Measurements from ENCODE around the gene PGAM5. TPM values are rescaled to one million over a fixed set of nuclear protein-coding genes. Genes with fewer than 3 reads are reported as not detected.

The PGAM5 gene
- total RNA-seq, 1 experiment from 2014 or later = 43.8 TPM

- DNase-seq (ENCODE audit: low read depth) = no peak
Measured at GRCh38 chr12:132720606-132721345, 10.1 kb downstream of the PGAM5 start.

- DNase-seq (ENCODE audit: low read depth) = no peak
Measured at GRCh38 chr12:132723015-132723763, 12.5 kb downstream of the PGAM5 start.

GRCh38 chr12:132723764-132724140, 13.1 kb downstream of the PGAM5 start:
- no peak for DNase-seq (ENCODE audit: low read depth)

- no peak for DNase-seq (ENCODE audit: low read depth)
Measured at GRCh38 chr12:132724506-132725241, 14.0 kb downstream of the PGAM5 start.

GRCh38 chr12:132726386-132726785, 15.7 kb downstream of the PGAM5 start:
- DNase-seq (ENCODE audit: low read depth) = no peak

GRCh38 chr12:132727091-132727794, 16.6 kb downstream of the PGAM5 start:
- no peak for DNase-seq (ENCODE audit: low read depth)

- no peak for DNase-seq (ENCODE audit: low read depth)
Measured at GRCh38 chr12:132728502-132728901, 17.9 kb downstream of the PGAM5 start.

GRCh38 chr12:132729541-132730320, 19.1 kb downstream of the PGAM5 start:
- DNase-seq (ENCODE audit: low read depth) = peak; percentile 39

- DNase-seq (ENCODE audit: low read depth) = no peak
Measured at GRCh38 chr12:132730353-132730752, 19.7 kb downstream of the PGAM5 start.

- no peak for DNase-seq (ENCODE audit: low read depth)
Measured at GRCh38 chr12:132731574-132731973, 20.9 kb downstream of the PGAM5 start.

GRCh38 chr12:132734206-132734605, 23.6 kb downstream of the PGAM5 start:
- DNase-seq (ENCODE audit: low read depth) = no peak

GRCh38 chr12:132735496-132735895, 24.9 kb downstream of the PGAM5 start:
- no peak for DNase-seq (ENCODE audit: low read depth)

- DNase-seq (ENCODE audit: low read depth) = no peak
Measured at GRCh38 chr12:132736378-132736777, 25.7 kb downstream of the PGAM5 start.

- no peak for DNase-seq (ENCODE audit: low read depth)
Measured at GRCh38 chr12:132736913-132737312, 26.3 kb downstream of the PGAM5 start.

GRCh38 chr12:132739600-132740312, 29.1 kb downstream of the PGAM5 start:
- no peak for DNase-seq (ENCODE audit: low read depth)

GRCh38 chr12:132740313-132740646, 29.6 kb downstream of the PGAM5 start:
- DNase-seq (ENCODE audit: low read depth) = no peak

- no peak for DNase-seq (ENCODE audit: low read depth)
Measured at GRCh38 chr12:132740652-132741051, 30.0 kb downstream of the PGAM5 start.

- no peak for DNase-seq (ENCODE audit: low read depth)
Measured at GRCh38 chr12:132741620-132742019, 31.0 kb downstream of the PGAM5 start.

GRCh38 chr12:132743831-132744230, 33.2 kb downstream of the PGAM5 start:
- DNase-seq (ENCODE audit: low read depth) = no peak

GRCh38 chr12:132746613-132747012, 36.0 kb downstream of the PGAM5 start:
- no peak for DNase-seq (ENCODE audit: low read depth)

GRCh38 chr12:132747395-132747794, 36.8 kb downstream of the PGAM5 start:
- no peak for DNase-seq (ENCODE audit: low read depth)

Measured in M059J (cell line).